ENCODE data around the gene PRPF40B.

DNA sequence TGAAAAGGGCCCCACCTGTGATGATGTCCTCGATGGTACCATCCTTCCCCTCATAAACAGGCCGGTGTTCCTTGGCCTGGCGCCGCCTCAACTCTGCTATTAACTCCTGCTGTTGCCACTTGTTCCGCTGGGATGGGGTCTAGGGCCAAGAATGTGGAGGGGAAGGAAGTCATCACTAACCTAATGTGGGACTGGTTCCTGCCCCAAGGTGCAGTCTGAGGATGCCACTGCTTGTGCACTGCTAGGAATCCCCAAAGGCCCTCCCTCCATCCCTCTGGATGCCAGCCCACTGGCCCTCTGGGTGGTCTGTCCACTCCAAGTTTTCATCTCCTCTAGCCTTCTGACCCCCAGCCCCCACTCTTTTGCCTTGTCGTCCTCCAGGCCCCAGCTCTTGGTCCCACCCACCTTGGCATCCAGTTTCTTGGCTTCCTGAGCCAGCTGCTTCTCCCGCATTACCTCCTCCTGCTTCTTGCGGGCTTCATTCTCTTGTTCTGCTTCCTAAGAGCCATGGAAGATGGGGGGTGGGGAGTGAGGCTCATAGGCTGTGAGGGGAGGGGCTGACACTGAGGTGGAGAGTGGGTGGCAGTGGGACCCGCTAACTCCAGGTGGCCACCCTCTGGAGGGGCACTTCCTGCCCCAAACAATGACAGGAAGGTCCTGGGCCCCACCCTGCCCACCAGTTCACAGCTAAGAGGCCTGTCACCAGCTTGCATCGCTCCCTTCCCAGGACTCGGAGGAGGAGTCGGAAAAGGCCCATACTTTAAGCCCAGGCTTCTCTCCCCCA lies 23.7 kb downstream of the PRPF40B start:
- no peak for TF ChIP-seq POLR2AphosphoS5 (IDR thresholded peaks at IDR 0.05; ENCODE audit: low read depth, low read length)
- no peak for TF ChIP-seq POLR2A (IDR thresholded peaks at IDR 0.05; ENCODE audit: low read depth, low read length)
